Mesenchymal stem cell (in vitro differentiated cells and primary cell): ENCODE data around the gene GFER.

Experiments used
- DNase-seq: peaks from one replicate; pipeline ENCODE4 v3.0.0-alpha.2; 2013
- H2AFZ ChIP-seq: one replicate; pipeline ENCODE4 v1.6.1; 2013; ENCODE audit warnings: low read depth, mild to moderate bottlenecking, control low read depth, inconsistent platforms, low read length, moderate library complexity
- H2AK5ac ChIP-seq: 2 replicates; pipeline ENCODE4 v1.6.1; 2013; ENCODE audit warnings: low read length, moderate library complexity, mild to moderate bottlenecking, inconsistent platforms; ENCODE audit not compliant: severe bottlenecking
- H2BK120ac ChIP-seq: one replicate; pipeline ENCODE4 v1.6.1; 2013; ENCODE audit warnings: low read depth, mild to moderate bottlenecking, inconsistent platforms, low read length, moderate library complexity
- H2BK12ac ChIP-seq, 2 experiments: one replicate each; pipeline ENCODE4 v1.6.1; 2013; ENCODE audit warnings: inconsistent platforms in 2 of 2, low read length in 2 of 2, mild to moderate bottlenecking in 2 of 2, moderate library complexity in 2 of 2, control low read depth in 1 of 2
- H2BK15ac ChIP-seq: one replicate; pipeline ENCODE4 v1.6.1; 2013; ENCODE audit warnings: mild to moderate bottlenecking, low read depth, inconsistent platforms; ENCODE audit not compliant: poor library complexity, severe bottlenecking
- H2BK5ac ChIP-seq: 2 replicates; pipeline ENCODE4 v1.6.1; 2013; ENCODE audit warnings: low read depth, mild to moderate bottlenecking, low read length, control low read depth, inconsistent platforms; ENCODE audit not compliant: poor library complexity, severe bottlenecking
- H3K14ac ChIP-seq, 2 experiments: one replicate each; pipeline ENCODE4 v1.6.1; 2013; ENCODE audit warnings: inconsistent platforms in 2 of 2, low read length in 2 of 2, control low read depth in 1 of 2, mild to moderate bottlenecking in 1 of 2, moderate library complexity in 1 of 2
- H3K18ac ChIP-seq, 2 experiments: one replicate each; pipeline ENCODE4 v1.6.1; 2013; ENCODE audit warnings: inconsistent platforms in 2 of 2, low read length in 2 of 2, control low read depth in 1 of 2, low read depth in 1 of 2, mild to moderate bottlenecking in 1 of 2
- H3K23ac ChIP-seq, 2 experiments: one replicate each; pipeline ENCODE4 v1.6.1; 2013; ENCODE audit warnings: inconsistent platforms in 2 of 2, low read length in 2 of 2, mild to moderate bottlenecking in 2 of 2, moderate library complexity in 2 of 2, control low read depth in 1 of 2
- H3K27ac ChIP-seq: 2 replicates; pipeline ENCODE4 v1.5.1; 2013; ENCODE audit warnings: mild to moderate bottlenecking, moderate library complexity, low read length, control low read depth, inconsistent platforms; ENCODE audit not compliant: poor library complexity, severe bottlenecking
- H3K27me3 ChIP-seq, 2 experiments: 2 replicates each; pipeline versions ENCODE4 v1.6.1 to v1.7.0; 2013; ENCODE audit warnings: low read length in 2 of 2, mild to moderate bottlenecking in 2 of 2, moderate library complexity in 2 of 2, control low read depth in 1 of 2, inconsistent platforms in 1 of 2; ENCODE audit not compliant: control insufficient read depth in 1 of 2, insufficient read depth in 1 of 2
- H3K36me3 ChIP-seq, 2 experiments: 2 replicates each; pipeline versions ENCODE4 v1.6.1 to v1.7.0; 2013; ENCODE audit warnings: low read length in 2 of 2, control low read depth in 1 of 2, inconsistent platforms in 1 of 2, low read depth in 1 of 2, mild to moderate bottlenecking in 1 of 2; ENCODE audit not compliant: insufficient read depth in 2 of 2, control insufficient read depth in 1 of 2
- H3K4ac ChIP-seq, 2 experiments: one replicate each; pipeline ENCODE4 v1.6.1; 2013; ENCODE audit warnings: inconsistent platforms in 2 of 2, low read length in 2 of 2, mild to moderate bottlenecking in 2 of 2, moderate library complexity in 2 of 2, control low read depth in 1 of 2, low read depth in 1 of 2
- H3K4me1 ChIP-seq: 2 replicates; pipeline ENCODE4 v1.6.1; 2013; ENCODE audit warnings: low read depth, low read length, control low read depth; ENCODE audit not compliant: control insufficient read depth, insufficient read depth
- H3K4me2 ChIP-seq: 2 replicates; pipeline ENCODE4 v1.6.1; 2013; ENCODE audit warnings: low read length, mild to moderate bottlenecking, inconsistent platforms; ENCODE audit not compliant: poor library complexity, severe bottlenecking
- H3K4me3 ChIP-seq, 2 experiments: 2 replicates each; pipeline versions ENCODE4 v1.5.1 to v1.7.0; 2013; ENCODE audit warnings: low read length in 2 of 2, mild to moderate bottlenecking in 2 of 2, control low read depth in 1 of 2, low read depth in 1 of 2; ENCODE audit not compliant: insufficient read depth in 1 of 2
- H3K79me1 ChIP-seq: replicated peaks from 2 replicates; pipeline ENCODE4 v1.6.1; 2013; ENCODE audit warnings: mild to moderate bottlenecking, control low read depth, low read length, inconsistent platforms; ENCODE audit not compliant: poor library complexity, severe bottlenecking
- H3K9ac ChIP-seq: 2 replicates; pipeline ENCODE4 v1.7.0; 2013; ENCODE audit warnings: mild to moderate bottlenecking, low read length, moderate library complexity
- H3K9me3 ChIP-seq: 2 replicates; pipeline ENCODE4 v1.7.0; 2013; ENCODE audit warnings: mild to moderate bottlenecking, low read length; ENCODE audit not compliant: control insufficient read depth
- H4K8ac ChIP-seq: one replicate; pipeline ENCODE4 v1.6.1; 2013; ENCODE audit warnings: inconsistent platforms, mild to moderate bottlenecking, low read length, moderate library complexity
- H4K91ac ChIP-seq: one replicate; pipeline ENCODE4 v1.6.1; 2013; ENCODE audit warnings: mild to moderate bottlenecking, low read length, inconsistent platforms
- WGBS: methylation state at CpG from one replicate; pipeline ENCODE4 v1.1.7; 2013; ENCODE audit warnings: mixed read lengths; 5-methylcytosine and 5-hydroxymethylcytosine counted together

GFER gene

GRCh38 chr16:1998852-1999801 is 15.1 kb downstream of the GFER start:
- peaks cover 12% of the 10 kb centered on the region for H3K4me1 ChIP-seq
- H2BK15ac ChIP-seq, result peak overlapping the region; percentile 32
- no peak overlapping the region for H3K23ac ChIP-seq
- H3K36me3 ChIP-seq, result peaks cover 74 to 75% of the 10 kb centered on the region in 2 experiments
- H3K18ac ChIP-seq, result no peak overlapping the region
- no peak for DNase-seq
- H3K27me3 ChIP-seq, result no peaks in the 10 kb centered on the region
- H3K9ac ChIP-seq, result no peak overlapping the region
- H4K8ac ChIP-seq, result no peak overlapping the region
- no peak overlapping the region for H2BK12ac ChIP-seq
- no peak overlapping the region for H3K4ac ChIP-seq
- WGBS, result 97% methylated on average over 38 of the region's 39 CpGs
- no peak overlapping the region for H2BK120ac ChIP-seq
- H3K79me1 ChIP-seq, result peaks cover 29% of the 10 kb centered on the region
- no peak overlapping the region for H2AK5ac ChIP-seq
- no peak overlapping the region for H3K14ac ChIP-seq
- H3K27ac ChIP-seq, result no peak overlapping the region
- no peak overlapping the region for H2BK5ac ChIP-seq
- no peaks in the 10 kb centered on the region for H3K9me3 ChIP-seq
- peak overlapping the region; percentile 14 for H4K91ac ChIP-seq
- no peak overlapping the region for H2AFZ ChIP-seq
- no peak overlapping the region for H3K4me2 ChIP-seq
- H3K4me3 ChIP-seq, result no peak overlapping the region

- no peak overlapping the region for H2AK5ac ChIP-seq
- H2AFZ ChIP-seq, result no peak overlapping the region
- H3K23ac ChIP-seq, result no peak overlapping the region
- DNase-seq, result no peak
- no peak overlapping the region for H3K18ac ChIP-seq
- no peak overlapping the region for H2BK12ac ChIP-seq
- no peak overlapping the region for H3K4ac ChIP-seq
- peak overlapping the region; percentile 32 for H2BK15ac ChIP-seq
- H4K91ac ChIP-seq, result no peak overlapping the region
- H3K4me3 ChIP-seq, result no peak overlapping the region
- peaks cover 33% of the 10 kb centered on the region for H3K79me1 ChIP-seq
- no peak overlapping the region for H2BK120ac ChIP-seq
- no peak overlapping the region for H2BK5ac ChIP-seq
- WGBS, result 96% methylated on average over 22 of the region's 28 CpGs
- no peak overlapping the region for H3K4me2 ChIP-seq
- H3K36me3 ChIP-seq, result peaks cover 75 to 82% of the 10 kb centered on the region in 2 experiments
- H4K8ac ChIP-seq, result no peak overlapping the region
- no peak overlapping the region for H3K27ac ChIP-seq
- H3K27me3 ChIP-seq, result no peaks in the 10 kb centered on the region
- H3K4me1 ChIP-seq, result peaks cover 19% of the 10 kb centered on the region
- no peak overlapping the region for H3K9ac ChIP-seq
- no peaks in the 10 kb centered on the region for H3K9me3 ChIP-seq
- H3K14ac ChIP-seq, result no peak overlapping the region
These were observed 16.0 kb downstream of the GFER start for GRCh38 chr16:1999866-2000514.

- Histone ChIP-seq H3K4me2 (no peak overlapping the region), H3K27me3 (no peaks in the 10 kb centered on the region), H3K9ac (no peak overlapping the region), H3K23ac (no peak overlapping the region), H2AK5ac (no peak overlapping the region), H4K91ac (no peak overlapping the region), H2BK120ac (no peak overlapping the region), H3K27ac (no peak overlapping the region), H2BK12ac (no peak overlapping the region), H3K4me3 (no peak overlapping the region), H2BK5ac (no peak overlapping the region), H4K8ac (no peak overlapping the region), H3K4me1 (peaks cover 29% of the 10 kb centered on the region), H2BK15ac (no peak overlapping the region), H3K9me3 (no peaks in the 10 kb centered on the region), H3K36me3 (peaks cover 67 to 93% of the 10 kb centered on the region in 2 experiments), H3K4ac (no peak overlapping the region), H3K79me1 (peaks cover 33% of the 10 kb centered on the region), H3K18ac (no peak overlapping the region), H2AFZ (no peak overlapping the region), H3K14ac (no peak overlapping the region)
- DNase-seq, result no peak
- WGBS, result 100% methylated on average over 12 of the region's 19 CpGs
These were observed 17.0 kb downstream of the GFER start for GRCh38 chr16:2001035-2001434.
